ENCODE data around the gene CENPE. TPM values are rescaled to one million over a fixed set of nuclear protein-coding genes. Genes with fewer than 3 reads are reported as not detected.
A peak's percentile ranks its signal among the peaks of the same experiment; 100 is the strongest.

CENPE gene
- total and polyA plus RNA-seq, 2 donors (not counting 1 experiment from before 2014, with no cell fraction given): 0.15 to 2.8 TPM

DNA sequence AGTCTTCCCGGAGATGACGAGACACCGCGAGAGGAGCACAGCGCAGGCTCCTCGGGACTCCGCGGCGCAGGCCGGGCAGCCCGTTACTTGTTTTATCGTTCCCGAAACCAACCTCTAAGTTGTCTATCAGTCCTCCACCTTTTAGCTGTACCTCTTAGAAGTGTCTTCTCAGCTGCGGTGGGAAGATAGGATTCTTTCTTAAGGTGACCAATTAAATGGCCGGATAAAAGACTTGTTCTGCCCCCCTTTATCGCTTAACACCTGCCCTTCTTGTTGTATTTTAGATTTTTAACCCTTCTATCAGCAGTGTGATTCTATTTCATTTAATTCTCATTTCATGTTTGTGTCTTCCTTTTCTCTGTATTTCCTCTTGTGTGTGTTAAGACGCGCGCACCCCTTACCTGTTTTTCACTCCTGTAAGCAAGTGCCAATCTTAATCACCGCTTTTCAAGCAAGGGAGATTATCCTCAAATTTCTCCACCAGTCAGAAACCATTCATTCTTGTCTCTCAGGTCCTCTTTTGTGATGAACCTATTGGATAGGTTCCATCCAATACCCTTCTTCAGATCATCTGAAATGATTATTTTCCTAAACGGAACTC lies 121.3 kb downstream of the CENPE start, which contains the start of gene SLC9B2:
SLC9B2 (minus strand) TSS at position 15 of the 601 bp plus-strand sequence. CDS start 9,211 bp downstream, outside the sequence.
- intact Hi-C loops (cut with micrococcal nuclease): loop anchor here (1.0 to 5.0 kb wide), 4 partner anchors 31 to 732 kb away; partner anchors contain the start of genes CISD2, NFKB1 and SLC39A8
- Histone ChIP-seq H3K27ac (ENCODE audit: low read length in 2 of 2) (peak within 1 kb of the TSS; percentile 92), H3K36me3 (replicated peaks in 1 of 2; ENCODE audit: control extremely low read depth in 1 of 2, control insufficient read depth in 1 of 2, extremely low read depth in 1 of 2, insufficient read depth in 2 of 2, low read length in 1 of 2) (no peaks in the 10 kb centered on the region), H3K79me2 (ENCODE audit: control insufficient read depth, insufficient read depth, low read length) (peaks cover 36% of the 10 kb centered on the region), H3K4me2 (replicated peaks; ENCODE audit: low read depth, low read length, poor library complexity, severe bottlenecking) (peak within 1 kb of the TSS; percentile 93), H3K9ac (ENCODE audit: low read length) (peak within 1 kb of the TSS; percentile 85), H3K9me3 (ENCODE audit: control extremely low read depth in 1 of 3, control insufficient read depth in 2 of 3, insufficient read depth in 1 of 3, low read length in 2 of 3) (no peaks in the 10 kb centered on the region), H3K4me3 (ENCODE audit: control extremely low read depth in 1 of 5, extremely low read depth in 1 of 5, insufficient read depth in 1 of 5, low read depth in 2 of 5, low read length in 4 of 5) (peak within 1 kb of the TSS; percentile 65 to 83 (median 80)), H4K20me1 (ENCODE audit: control insufficient read depth, insufficient read depth, low read length, poor library complexity, severe bottlenecking) (no peaks in the 10 kb centered on the region), H3K27me3 (replicated peaks in 1 of 4; ENCODE audit: control extremely low read depth in 1 of 4, control insufficient read depth in 3 of 4, insufficient read depth in 4 of 4, low read length in 3 of 4) (no peaks in the 10 kb centered on the region), H2AFZ (ENCODE audit: insufficient read depth, low read depth, low read length, poor library complexity, severe bottlenecking) (peak within 1 kb of the TSS; percentile 92), H3K4me1 (ENCODE audit: control insufficient read depth in 2 of 2, insufficient read depth in 2 of 2, low read length in 2 of 2) (peaks cover 27 to 31% of the 10 kb centered on the region in 2 donors)
- ATAC-seq (ENCODE audit: low read depth): peak; percentile 39
- Mint-ChIP-seq H3K27ac (peak within 1 kb of the TSS; percentile 89), H3K4me1 (peaks cover 35% of the 10 kb centered on the region), H3K9me3 (ENCODE audit: insufficient read depth) (no peaks in the 10 kb centered on the region), H3K27me3 (no peaks in the 10 kb centered on the region), H3K4me3 (peak within 1 kb of the TSS; percentile 82)
- no peak for TF ChIP-seq CTCF (IDR thresholded peaks at IDR 0.05)
- DNase-seq: no peak
- POLR2A ChIA-PET: interaction anchor here (0.5 to 1.6 kb wide), 4 partner anchors 22 to 316 kb away, joined by 3 to 4 read pairs (median 4); partner anchors contain the start of genes BDH2, MANBA and SLC9B1
- WGBS (ENCODE audit: insufficient coverage): 3% methylated on average over 13 of the region's 21 CpGs
- CTCF ChIA-PET: interaction anchor here (0.6 to 7.9 kb wide), 5 partner anchors 10 to 645 kb away, joined by 3 to 97 read pairs (median 4); no protein-coding TSS in a partner anchor

Data from B cell (primary cell).